Measurements from ENCODE around the gene SLIT1. TPM values are rescaled to one million over a fixed set of nuclear protein-coding genes. Genes with fewer than 3 reads are reported as not detected.

SLIT1 gene
- total and polyA plus RNA-seq, 4 experiments from 2014 or later: 0.05 to 0.32 (median 0.28) TPM; not detected in 1

GRCh38 chr10:97032624-97033023, 153.1 kb downstream of the SLIT1 start:
- Mint-ChIP-seq H3K27ac (no peak overlapping the region), H3K4me3 (no peak overlapping the region), H3K4me1 (peaks cover 3 to 10% (median 7%) of the 10 kb centered on the region in 4 donors), H3K9me3 (peaks cover 0 to 1% (median 0%) of the 10 kb centered on the region in 8 donors), H3K36me3 (no peaks in the 10 kb centered on the region), H3K27me3 (peaks cover 7 to 10% of the 10 kb centered on the region in 2 donors)
- DNase-seq: no peak
- Histone ChIP-seq H3K4me3 (ENCODE audit: low read length in 2 of 2) (no peak overlapping the region), H3K4me1 (ENCODE audit: insufficient read depth, low read length) (no peaks in the 10 kb centered on the region), H3K27ac (ENCODE audit: low read depth, low read length) (no peak overlapping the region), H3K36me3 (ENCODE audit: insufficient read depth, low read length) (no peaks in the 10 kb centered on the region), H3K27me3 (ENCODE audit: insufficient read depth, low read length) (no peaks in the 10 kb centered on the region), H3K9me3 (ENCODE audit: control insufficient read depth in 1 of 2, low read length in 2 of 2) (no peaks in the 10 kb centered on the region)
- ChIA-PET CTCF (ENCODE audit: partially characterized antibody) (interaction anchor here (0.7 to 2.3 kb wide), 5 partner anchors 8 to 178 kb away, joined by 3 to 6 read pairs (median 3); no protein-coding TSS in a partner anchor), POLR2A (ENCODE audit: partially characterized antibody) (no interaction called here)
- intact Hi-C loops (cut with micrococcal nuclease): no loop called here

GRCh38 chr10:97031459-97031858, 154.3 kb downstream of the SLIT1 start:
- Histone ChIP-seq H3K4me3 (ENCODE audit: low read length in 2 of 2) (no peak overlapping the region), H3K9me3 (ENCODE audit: control insufficient read depth in 1 of 2, low read length in 2 of 2) (no peaks in the 10 kb centered on the region), H3K27ac (ENCODE audit: low read depth, low read length) (no peak overlapping the region), H3K36me3 (ENCODE audit: insufficient read depth, low read length) (no peaks in the 10 kb centered on the region), H3K4me1 (ENCODE audit: insufficient read depth, low read length) (no peaks in the 10 kb centered on the region), H3K27me3 (ENCODE audit: insufficient read depth, low read length) (no peaks in the 10 kb centered on the region)
- ChIA-PET CTCF (ENCODE audit: partially characterized antibody) (interaction anchor here (1.4 kb wide), 1 partner anchor 179 kb away, joined by 5 read pairs; no protein-coding TSS in a partner anchor), POLR2A (ENCODE audit: partially characterized antibody) (no interaction called here)
- intact Hi-C loops (cut with micrococcal nuclease): no loop called here
- Mint-ChIP-seq H3K4me3 (no peak overlapping the region), H3K36me3 (no peaks in the 10 kb centered on the region), H3K27me3 (peaks cover 7% of the 10 kb centered on the region in 2 donors), H3K4me1 (no peaks in the 10 kb centered on the region), H3K9me3 (peaks cover 0 to 1% (median 0%) of the 10 kb centered on the region in 8 donors), H3K27ac (no peak overlapping the region)
- DNase-seq: no peak

GRCh38 chr10:97030894-97031293, 154.9 kb downstream of the SLIT1 start:
- no peak overlapping the region for H3K4me3 ChIP-seq (ENCODE audit: low read length in 2 of 2)
- no peaks in the 10 kb centered on the region for H3K9me3 ChIP-seq (ENCODE audit: control insufficient read depth in 1 of 2, low read length in 2 of 2)
- ChIA-PET POLR2A (ENCODE audit: partially characterized antibody) (no interaction called here), CTCF (ENCODE audit: partially characterized antibody) (no interaction called here)
- no peak for DNase-seq
- no peaks in the 10 kb centered on the region for H3K4me1 ChIP-seq (ENCODE audit: insufficient read depth, low read length)
- H3K36me3 ChIP-seq (ENCODE audit: insufficient read depth, low read length): no peaks in the 10 kb centered on the region
- H3K27me3 ChIP-seq (ENCODE audit: insufficient read depth, low read length): no peaks in the 10 kb centered on the region
- Mint-ChIP-seq H3K4me3 (no peak overlapping the region), H3K36me3 (no peaks in the 10 kb centered on the region), H3K27ac (no peak overlapping the region), H3K27me3 (peaks cover 3 to 5% of the 10 kb centered on the region in 2 donors), H3K4me1 (no peaks in the 10 kb centered on the region), H3K9me3 (peaks cover 0 to 1% (median 0%) of the 10 kb centered on the region in 8 donors)
- intact Hi-C loops (cut with micrococcal nuclease): no loop called here
- H3K27ac ChIP-seq (ENCODE audit: low read depth, low read length): no peak overlapping the region

GRCh38 chr10:97029271-97029670, 156.5 kb downstream of the SLIT1 start:
- POLR2A ChIA-PET (ENCODE audit: partially characterized antibody): no interaction called here
- H3K9me3 ChIP-seq (ENCODE audit: control insufficient read depth in 1 of 2, low read length in 2 of 2): no peaks in the 10 kb centered on the region
- Mint-ChIP-seq H3K4me3 (no peak overlapping the region), H3K4me1 (no peaks in the 10 kb centered on the region), H3K27ac (no peak overlapping the region), H3K9me3 (no peaks in the 10 kb centered on the region), H3K36me3 (no peaks in the 10 kb centered on the region), H3K27me3 (peaks cover 0 to 5% of the 10 kb centered on the region in 2 donors)
- no peaks in the 10 kb centered on the region for H3K36me3 ChIP-seq (ENCODE audit: insufficient read depth, low read length)
- H3K27me3 ChIP-seq (ENCODE audit: insufficient read depth, low read length): no peaks in the 10 kb centered on the region
- DNase-seq: no peak
- CTCF ChIA-PET (ENCODE audit: partially characterized antibody): interaction anchor here (6.9 kb wide), 1 partner anchor 8 kb away, joined by 86 read pairs; no protein-coding TSS in a partner anchor
- intact Hi-C loops (cut with micrococcal nuclease): loop anchor here (5.0 kb wide), 1 partner anchor 387 kb away; no protein-coding TSS in a partner anchor
- no peak overlapping the region for H3K4me3 ChIP-seq (ENCODE audit: low read length in 2 of 2)
- no peak overlapping the region for H3K27ac ChIP-seq (ENCODE audit: low read depth, low read length)
- no peaks in the 10 kb centered on the region for H3K4me1 ChIP-seq (ENCODE audit: insufficient read depth, low read length)

GRCh38 chr10:97028832-97029178, 157.0 kb downstream of the SLIT1 start:
- CTCF ChIA-PET (ENCODE audit: partially characterized antibody): interaction anchor here (6.9 kb wide), 1 partner anchor 8 kb away, joined by 86 read pairs; no protein-coding TSS in a partner anchor

GRCh38 chr10:97028126-97028831, 157.5 kb downstream of the SLIT1 start:
- ChIA-PET POLR2A (ENCODE audit: partially characterized antibody) (no interaction called here), CTCF (ENCODE audit: partially characterized antibody) (interaction anchor here (1.2 to 6.9 kb wide), 2 partner anchors 9 to 264 kb away, joined by 3 to 86 read pairs; no protein-coding TSS in a partner anchor)
- Histone ChIP-seq H3K27ac (ENCODE audit: low read depth, low read length) (no peak overlapping the region), H3K9me3 (ENCODE audit: control insufficient read depth in 1 of 2, low read length in 2 of 2) (no peaks in the 10 kb centered on the region), H3K36me3 (ENCODE audit: insufficient read depth, low read length) (no peaks in the 10 kb centered on the region), H3K4me3 (ENCODE audit: low read length in 2 of 2) (no peak overlapping the region), H3K27me3 (ENCODE audit: insufficient read depth, low read length) (no peaks in the 10 kb centered on the region), H3K4me1 (ENCODE audit: insufficient read depth, low read length) (no peaks in the 10 kb centered on the region)
- H3K36me3 Mint-ChIP-seq: no peaks in the 10 kb centered on the region
- H3K9me3 Mint-ChIP-seq: no peaks in the 10 kb centered on the region
- H3K4me3 Mint-ChIP-seq: no peak overlapping the region
- H3K27me3 Mint-ChIP-seq: peaks cover 0 to 4% of the 10 kb centered on the region in 2 donors
- DNase-seq: no peak
- intact Hi-C loops (cut with micrococcal nuclease): loop anchor here (5.0 kb wide), 1 partner anchor 386 kb away; no protein-coding TSS in a partner anchor
- no peak overlapping the region for H3K27ac Mint-ChIP-seq
- H3K4me1 Mint-ChIP-seq: no peaks in the 10 kb centered on the region

More at GRCh38 chr10:97028832-97029178, 157.0 kb downstream of the SLIT1 start:
- peaks cover 0 to 5% of the 10 kb centered on the region in 2 donors for H3K27me3 Mint-ChIP-seq
- H3K27ac Mint-ChIP-seq: no peak overlapping the region
- Histone ChIP-seq H3K27ac (ENCODE audit: low read depth, low read length) (no peak overlapping the region), H3K9me3 (ENCODE audit: control insufficient read depth in 1 of 2, low read length in 2 of 2) (no peaks in the 10 kb centered on the region), H3K27me3 (ENCODE audit: insufficient read depth, low read length) (no peaks in the 10 kb centered on the region), H3K4me3 (ENCODE audit: low read length in 2 of 2) (no peak overlapping the region), H3K36me3 (ENCODE audit: insufficient read depth, low read length) (no peaks in the 10 kb centered on the region), H3K4me1 (ENCODE audit: insufficient read depth, low read length) (no peaks in the 10 kb centered on the region)
- intact Hi-C loops (cut with micrococcal nuclease): loop anchor here (5.0 kb wide), 1 partner anchor 387 kb away; no protein-coding TSS in a partner anchor
- H3K36me3 Mint-ChIP-seq: no peaks in the 10 kb centered on the region
- DNase-seq: no peak
- no peak overlapping the region for H3K4me3 Mint-ChIP-seq
- no peaks in the 10 kb centered on the region for H3K4me1 Mint-ChIP-seq
- POLR2A ChIA-PET (ENCODE audit: partially characterized antibody): no interaction called here
- no peaks in the 10 kb centered on the region for H3K9me3 Mint-ChIP-seq

- intact Hi-C loops (cut with micrococcal nuclease): loop anchor here (5.0 kb wide), 1 partner anchor 383 kb away; no protein-coding TSS in a partner anchor
- Histone ChIP-seq H3K27me3 (ENCODE audit: insufficient read depth, low read length) (no peaks in the 10 kb centered on the region), H3K4me1 (ENCODE audit: insufficient read depth, low read length) (no peaks in the 10 kb centered on the region), H3K36me3 (ENCODE audit: insufficient read depth, low read length) (no peaks in the 10 kb centered on the region), H3K4me3 (ENCODE audit: low read length in 2 of 2) (no peak overlapping the region), H3K9me3 (ENCODE audit: control insufficient read depth in 1 of 2, low read length in 2 of 2) (no peaks in the 10 kb centered on the region), H3K27ac (ENCODE audit: low read depth, low read length) (no peak overlapping the region)
- Mint-ChIP-seq H3K27ac (no peak overlapping the region), H3K36me3 (no peaks in the 10 kb centered on the region), H3K27me3 (peaks cover 0 to 3% of the 10 kb centered on the region in 2 donors), H3K4me1 (no peaks in the 10 kb centered on the region), H3K9me3 (no peaks in the 10 kb centered on the region), H3K4me3 (no peak overlapping the region)
- CTCF ChIA-PET (ENCODE audit: partially characterized antibody): interaction anchor here (0.6 to 6.9 kb wide), 26 partner anchors 7 to 650 kb away, joined by 3 to 86 read pairs (median 4); no protein-coding TSS in a partner anchor
- DNase-seq: peak in 4 of 5 donors; percentile 30 to 39 (median 34)
- POLR2A ChIA-PET (ENCODE audit: partially characterized antibody): no interaction called here
Measured at GRCh38 chr10:97025613-97026242, 160.0 kb downstream of the SLIT1 start.

Data from CD4-positive, alpha-beta memory T cell (primary cell).